HL-60/S4 treated with phorbol 12-myristate 13-acetate at 8.2 ng/mL for 4 days and 3 days (cell line): ENCODE results near the gene SLC22A3.

Experiments used
- in situ Hi-C: fragments of 300-500 bp; cut with MboI; formaldehyde crosslinking; loops from 2 replicates; pipeline ENCODE4 v1.15.0; 2022; ENCODE audit warnings: low sequenced_read_pairs

SLC22A3 gene

DNA sequence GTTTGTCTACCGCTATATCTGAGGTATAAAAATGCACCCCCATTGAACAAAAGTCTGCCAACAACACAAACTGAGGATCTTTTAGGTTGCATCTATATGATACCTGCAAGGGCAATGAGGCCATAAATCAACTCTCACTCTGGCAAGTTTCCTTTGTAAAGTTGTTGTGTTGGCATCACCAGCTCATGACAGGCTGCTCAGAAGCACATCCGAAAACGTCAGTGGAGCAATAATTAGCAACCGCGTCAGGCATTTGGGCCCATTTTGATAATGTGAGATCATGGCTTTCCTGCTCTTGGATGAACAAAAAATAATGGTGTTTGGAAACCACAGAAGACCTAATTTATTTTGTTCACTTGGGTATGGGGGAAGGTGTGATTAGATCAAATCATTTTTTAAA lies 12.0 kb upstream of the SLC22A3 start:
- in situ Hi-C loops = no loop called here

DNA sequence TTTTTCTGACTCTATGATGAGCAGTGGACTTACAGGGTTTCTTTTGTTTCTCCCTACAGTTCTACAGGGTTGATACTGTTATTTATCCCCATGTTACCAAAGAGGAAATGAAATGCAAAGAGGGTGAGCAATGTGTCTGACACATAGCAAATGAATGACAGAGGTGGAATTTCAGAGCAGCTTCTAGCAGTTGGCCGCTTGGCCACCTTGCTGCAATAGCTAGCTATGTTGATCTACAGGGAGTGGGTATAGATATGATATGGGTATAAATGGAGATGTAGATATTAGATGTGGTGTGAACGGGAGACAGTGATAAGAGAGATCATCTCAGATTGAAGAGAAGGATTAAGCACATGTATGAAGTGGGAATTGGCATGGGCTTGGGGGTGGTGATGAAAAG lies 10.9 kb upstream of the SLC22A3 start:
- in situ Hi-C loops = no loop called here

DNA sequence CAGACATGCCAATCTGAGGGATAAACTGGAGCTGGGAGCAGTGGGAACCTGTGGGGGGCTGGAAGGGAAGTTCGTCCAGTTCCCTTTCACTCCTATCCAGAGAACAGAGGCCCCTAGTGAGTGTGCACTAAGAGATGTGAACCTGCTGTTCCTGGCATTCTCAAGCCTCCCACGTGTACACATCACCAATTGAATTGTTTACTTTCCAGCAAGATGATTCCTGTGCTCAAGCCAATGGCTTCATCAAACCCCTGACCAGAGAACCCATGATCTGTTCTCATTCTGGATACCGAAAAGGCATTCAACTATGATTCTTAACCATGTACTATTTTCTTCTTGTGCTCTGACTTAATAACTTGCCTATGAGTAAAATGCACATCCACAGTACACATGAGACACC lies 10.2 kb upstream of the SLC22A3 start:
- in situ Hi-C loops = no loop called here

DNA sequence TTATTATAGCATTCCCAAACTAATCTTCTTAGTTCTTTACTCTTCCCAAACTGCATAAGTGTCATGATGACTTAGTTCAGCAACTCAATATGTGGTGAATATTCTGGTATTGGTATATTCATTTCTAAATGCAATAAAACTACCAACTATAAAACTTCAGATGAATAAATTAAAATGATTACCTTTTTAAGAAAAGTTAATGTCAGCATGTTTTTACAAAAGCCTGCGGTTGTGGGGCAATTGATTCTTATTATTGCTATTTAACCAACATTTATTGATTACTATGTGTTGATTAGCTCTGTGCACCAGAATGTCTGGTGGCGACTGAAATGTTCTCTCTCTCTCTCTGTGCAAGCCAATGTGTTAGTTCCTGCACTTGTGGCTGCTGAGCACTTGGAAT lies 5.0 kb upstream of the SLC22A3 start:
- in situ Hi-C loops = no loop called here

DNA sequence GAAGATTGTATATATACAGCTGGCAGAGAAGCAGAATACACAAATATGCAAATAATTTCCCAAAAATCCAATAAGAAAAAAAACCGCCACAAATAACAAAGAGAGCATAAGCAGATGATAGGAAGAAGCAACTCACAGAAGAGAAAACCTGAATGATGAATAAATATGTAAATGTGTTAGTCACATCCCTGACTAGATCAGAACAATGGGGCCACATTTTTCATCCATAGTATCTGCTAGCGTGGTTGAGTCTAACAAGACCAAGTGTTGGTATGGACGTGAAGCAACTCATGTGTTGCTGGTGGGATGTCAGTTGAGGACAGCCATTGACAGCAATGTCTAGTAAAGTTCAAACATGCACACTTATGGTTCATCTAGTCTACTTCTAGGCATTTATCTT lies 3.9 kb upstream of the SLC22A3 start:
- in situ Hi-C loops = no loop called here

DNA sequence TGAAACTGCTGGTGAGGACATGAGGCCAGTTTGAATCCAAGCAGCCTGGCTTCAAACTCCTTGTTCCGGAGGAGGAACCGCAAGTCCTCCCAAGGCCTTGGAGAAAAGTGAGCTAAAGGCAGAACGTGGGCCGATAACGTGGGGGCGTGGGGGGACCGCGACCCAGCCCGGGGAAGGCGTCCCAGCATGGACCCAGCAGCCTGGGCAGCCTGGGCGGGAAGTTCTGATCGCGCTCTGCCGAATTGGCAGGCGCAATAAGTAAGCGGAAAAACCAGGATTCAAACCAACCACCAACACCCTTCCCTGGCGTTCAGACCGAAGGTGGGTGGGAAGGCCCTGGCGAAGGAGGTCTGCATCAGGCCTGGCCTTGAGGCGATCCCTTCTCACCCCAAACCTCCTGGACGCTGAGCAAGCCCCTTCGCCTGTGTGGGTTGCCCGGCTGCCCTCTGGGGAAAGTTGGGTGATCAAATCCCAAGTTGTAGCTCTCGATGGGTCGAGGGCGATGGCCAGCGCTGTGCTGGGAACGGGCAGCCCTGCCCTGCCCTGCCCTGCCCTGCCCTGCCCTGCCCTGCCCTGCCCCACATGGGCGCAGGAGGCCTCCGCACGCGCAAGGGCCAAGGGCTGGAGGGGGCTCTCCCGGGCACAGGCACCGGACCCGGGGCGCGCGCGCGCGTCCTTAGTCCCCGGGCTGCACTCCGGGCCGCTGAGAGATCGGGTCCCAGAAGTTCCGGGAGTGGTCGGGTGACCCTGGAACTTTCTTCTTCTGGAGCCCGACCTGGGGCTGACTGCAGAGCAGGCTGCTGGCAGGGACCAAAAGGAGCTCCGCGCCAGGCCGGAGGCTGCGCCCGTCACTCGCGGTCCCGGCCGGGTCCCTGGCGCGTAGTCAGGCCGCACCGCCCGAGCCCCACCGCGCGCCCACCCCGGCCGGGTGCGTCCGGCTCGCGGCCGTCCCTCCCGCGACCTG lies 637 bp upstream of the SLC22A3 start:
- in situ Hi-C loops = no loop called here

DNA sequence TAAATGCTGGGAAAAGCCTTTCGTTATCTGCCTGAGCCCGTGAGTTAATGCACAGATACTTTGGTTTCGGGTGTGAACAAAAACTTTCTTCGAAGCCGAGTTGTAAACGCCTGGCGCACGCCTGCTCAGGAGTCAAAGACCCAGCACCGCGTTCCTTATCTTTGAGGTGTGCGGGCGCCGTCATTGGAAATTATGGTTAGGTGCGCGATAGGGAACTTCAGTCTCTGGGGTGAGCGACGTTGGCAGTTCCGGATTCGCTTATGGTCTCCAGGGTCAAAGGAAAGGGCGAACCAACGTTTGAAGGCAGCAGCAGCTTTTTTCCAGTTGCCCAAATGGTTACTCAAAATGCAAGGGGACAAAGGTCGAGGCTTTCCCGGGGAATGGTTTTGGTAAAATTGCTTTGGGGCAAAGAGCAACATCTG lies 853 bp downstream of the SLC22A3 start:
- in situ Hi-C loops = no loop called here

DNA sequence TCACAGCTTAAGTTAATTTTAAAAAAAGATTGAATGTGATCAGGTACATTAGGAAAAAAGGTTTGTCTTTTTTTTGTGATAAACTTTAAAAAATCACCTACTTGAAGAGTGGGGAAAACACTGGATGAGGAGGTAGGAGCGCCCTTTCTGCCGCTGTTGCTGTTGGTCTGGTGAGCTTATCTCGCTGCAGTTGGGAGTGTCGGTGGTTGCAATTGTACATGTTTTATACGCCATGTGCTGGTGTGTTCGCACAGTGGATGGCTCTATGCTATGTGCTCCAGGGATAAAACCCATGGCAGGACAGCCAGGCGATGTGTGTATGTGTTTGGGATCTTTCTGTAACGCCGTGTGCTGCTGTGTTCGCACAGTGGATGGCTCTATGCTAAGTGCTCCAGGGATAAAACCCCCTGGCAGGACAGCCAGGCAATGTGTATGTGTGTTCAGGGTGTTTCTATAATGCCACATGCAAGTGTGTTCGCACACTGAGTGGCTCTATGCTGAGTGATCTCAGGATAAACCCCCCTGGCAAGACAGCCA lies 1.7 kb downstream of the SLC22A3 start:
- in situ Hi-C loops = no loop called here

DNA sequence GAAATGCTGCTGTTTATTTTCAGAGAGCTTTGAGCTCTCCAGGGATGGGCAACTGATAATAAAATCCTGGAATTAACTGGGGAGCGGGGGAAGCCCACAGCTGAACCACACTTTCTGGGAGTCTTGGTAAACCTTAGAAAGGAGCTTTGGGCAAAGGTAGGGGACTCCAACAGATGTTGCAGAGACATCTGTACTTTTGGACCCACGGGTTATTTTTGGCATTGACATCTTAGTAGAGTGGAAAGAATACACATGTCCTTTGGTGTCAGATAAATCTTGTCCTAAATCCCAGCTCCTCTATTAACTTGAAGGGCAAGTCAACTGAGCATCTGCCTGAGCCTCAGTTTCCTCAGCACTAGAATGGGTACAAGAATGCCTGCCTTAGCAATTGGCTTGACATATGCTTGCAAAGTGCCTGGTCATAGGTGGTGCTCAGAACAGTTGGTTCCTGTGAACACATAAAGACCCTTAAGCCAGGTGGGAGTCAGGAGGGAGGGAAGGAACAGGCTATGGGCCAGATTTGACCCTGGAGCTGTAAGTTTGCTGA lies 5.8 kb downstream of the SLC22A3 start:
- in situ Hi-C loops = no loop called here

DNA sequence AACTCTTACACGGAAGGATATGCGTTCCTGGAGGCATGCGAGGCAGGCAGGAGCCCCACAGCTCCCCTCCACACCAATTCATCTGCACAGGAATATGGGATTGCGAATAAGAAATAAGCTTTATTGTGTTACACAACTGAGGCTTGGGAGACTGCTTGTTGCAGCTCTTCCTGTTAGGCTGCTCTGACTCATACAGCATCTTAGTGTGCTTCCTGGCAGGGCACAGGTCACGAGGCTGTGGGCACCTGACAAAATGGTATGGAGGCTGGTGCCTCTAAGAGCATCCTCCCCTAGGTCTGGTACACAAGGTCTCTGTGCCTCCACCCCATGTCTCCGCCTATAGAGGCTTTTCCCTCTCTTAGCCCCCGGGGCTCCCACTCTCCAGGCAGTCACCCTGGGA lies 6.8 kb downstream of the SLC22A3 start:
- in situ Hi-C loops = no loop called here

DNA sequence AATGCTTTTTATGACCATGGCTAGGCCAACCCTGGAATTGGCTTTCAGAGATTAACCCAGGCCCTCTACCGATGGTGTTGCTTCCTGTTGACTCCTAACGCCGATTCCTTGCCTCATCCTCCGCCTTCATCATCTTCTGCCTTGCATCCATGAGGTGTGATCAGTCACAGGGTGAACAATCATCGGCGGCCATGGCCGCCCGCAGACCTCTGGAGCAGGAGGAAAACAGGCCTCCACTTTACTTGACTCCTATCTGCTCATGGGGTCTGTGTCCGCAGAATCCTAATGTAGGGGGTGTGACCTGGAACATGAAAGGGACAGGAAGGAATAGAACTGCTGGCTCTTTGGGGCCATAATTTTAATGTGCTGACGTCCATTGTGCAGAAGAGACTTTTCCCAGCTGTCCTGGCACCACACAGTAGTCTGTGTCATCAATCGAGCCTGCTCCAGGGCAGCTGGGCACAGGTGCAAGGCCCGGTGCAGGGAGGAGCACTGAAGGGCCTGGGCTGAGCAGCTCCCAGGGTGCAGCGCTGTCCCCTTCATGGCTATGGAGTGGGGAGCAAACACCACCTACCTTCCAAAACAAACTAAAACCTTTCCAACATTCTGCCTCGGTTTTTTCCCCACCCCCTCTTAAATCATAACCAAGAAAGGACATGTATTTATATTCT lies 8.0 kb downstream of the SLC22A3 start:
- in situ Hi-C loops = no loop called here

DNA sequence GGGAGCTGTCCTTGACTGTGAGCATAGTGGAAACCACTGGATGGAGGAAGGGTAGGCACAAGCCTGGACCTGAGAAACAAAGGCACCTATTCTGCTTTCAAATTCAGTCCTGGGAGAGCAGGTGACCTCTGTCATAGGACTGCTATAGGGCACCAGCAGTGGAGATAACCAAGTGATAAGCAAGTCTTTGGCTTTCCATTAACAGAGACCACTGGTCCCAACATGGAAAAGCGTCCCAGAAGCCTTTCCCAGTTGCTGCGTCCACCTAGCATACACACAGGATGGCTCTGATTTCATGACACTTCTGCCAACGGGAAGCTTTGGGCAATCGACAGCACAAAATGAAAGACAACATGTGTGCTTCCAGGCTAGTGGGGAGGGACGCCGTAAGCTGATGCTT lies 8.9 kb downstream of the SLC22A3 start:
- in situ Hi-C loops = no loop called here

DNA sequence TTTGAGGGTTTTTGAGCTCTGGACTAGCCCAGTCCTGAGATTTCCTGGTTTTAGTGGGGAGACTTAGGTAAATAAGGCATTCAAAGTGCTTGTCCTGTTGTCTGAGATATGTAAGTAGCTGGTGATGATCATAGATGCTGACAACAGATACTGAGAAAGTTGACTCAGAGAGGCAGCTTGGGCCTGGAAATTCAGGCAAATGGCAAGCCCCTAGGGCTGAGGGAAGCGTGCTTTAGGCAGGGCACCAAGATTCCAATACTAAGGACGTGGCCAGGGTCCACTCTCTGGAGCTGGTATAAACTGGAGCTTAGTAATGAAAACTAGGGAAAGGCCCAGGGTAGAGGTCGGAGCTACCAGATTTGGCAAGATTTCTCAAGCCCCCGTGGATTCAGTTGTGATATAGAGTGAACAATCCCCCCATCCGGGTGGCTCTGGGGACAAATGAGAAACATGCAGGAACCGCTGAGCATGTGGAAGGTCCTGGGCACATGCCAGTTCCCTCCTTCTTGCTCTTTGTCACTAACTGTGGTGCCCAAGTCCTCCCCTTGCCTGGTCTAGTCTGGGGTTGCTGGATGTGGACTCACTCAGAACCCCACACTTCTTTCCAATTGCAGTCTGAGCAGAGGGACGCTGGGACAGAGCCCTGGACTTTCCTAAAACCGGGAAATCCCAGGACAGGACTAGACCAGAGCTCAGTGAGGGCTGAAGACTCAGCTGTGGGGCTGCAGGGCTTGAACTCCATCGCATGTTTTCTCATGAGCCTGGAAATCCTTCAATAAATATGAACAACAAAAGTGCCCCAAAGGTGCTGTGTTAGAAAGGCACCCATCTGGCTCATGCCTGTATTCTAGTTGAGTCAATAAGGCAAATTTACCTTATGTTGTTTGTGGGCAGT lies 10.3 kb downstream of the SLC22A3 start:
- in situ Hi-C loops = no loop called here

DNA sequence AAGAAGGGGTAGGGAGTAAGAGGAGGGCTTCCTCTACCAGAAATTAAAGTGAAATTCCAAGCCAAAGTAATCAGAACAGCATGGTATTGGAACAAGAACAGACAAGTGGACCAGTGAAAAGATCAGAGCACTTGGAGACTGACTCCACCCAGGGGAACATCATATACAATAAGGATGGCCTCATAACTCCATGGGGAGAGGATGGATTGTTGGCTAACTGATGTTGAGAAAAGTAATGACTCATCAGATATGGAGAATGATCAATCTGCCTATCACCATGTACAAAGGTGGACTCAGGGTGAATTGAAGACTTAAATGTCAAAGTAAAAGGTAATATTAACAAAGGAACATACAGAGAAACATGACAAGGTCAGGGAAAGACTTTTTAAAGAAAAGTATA lies 12.8 kb downstream of the SLC22A3 start:
- in situ Hi-C loops = no loop called here

DNA sequence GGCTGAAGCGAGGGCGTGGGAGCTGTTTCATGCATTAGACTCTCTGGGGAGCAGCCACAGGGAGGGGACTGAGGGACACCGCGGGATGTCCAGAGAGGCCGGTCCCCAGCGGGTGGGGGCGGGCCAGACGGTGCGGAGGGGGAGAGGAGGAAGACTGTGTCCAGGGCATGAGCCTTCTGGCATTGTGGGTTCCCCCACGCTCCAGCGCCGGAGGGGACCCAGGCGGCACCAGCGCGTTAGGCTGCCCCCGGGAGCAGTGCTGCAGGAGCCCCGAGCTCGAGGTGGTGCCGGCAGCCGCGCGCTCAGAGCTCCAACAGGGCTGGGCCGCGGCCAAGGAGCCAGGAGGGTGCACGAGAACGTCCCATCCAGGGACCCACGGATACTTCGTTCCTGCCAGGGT lies 14.4 kb downstream of the SLC22A3 start:
- in situ Hi-C loops = no loop called here

DNA sequence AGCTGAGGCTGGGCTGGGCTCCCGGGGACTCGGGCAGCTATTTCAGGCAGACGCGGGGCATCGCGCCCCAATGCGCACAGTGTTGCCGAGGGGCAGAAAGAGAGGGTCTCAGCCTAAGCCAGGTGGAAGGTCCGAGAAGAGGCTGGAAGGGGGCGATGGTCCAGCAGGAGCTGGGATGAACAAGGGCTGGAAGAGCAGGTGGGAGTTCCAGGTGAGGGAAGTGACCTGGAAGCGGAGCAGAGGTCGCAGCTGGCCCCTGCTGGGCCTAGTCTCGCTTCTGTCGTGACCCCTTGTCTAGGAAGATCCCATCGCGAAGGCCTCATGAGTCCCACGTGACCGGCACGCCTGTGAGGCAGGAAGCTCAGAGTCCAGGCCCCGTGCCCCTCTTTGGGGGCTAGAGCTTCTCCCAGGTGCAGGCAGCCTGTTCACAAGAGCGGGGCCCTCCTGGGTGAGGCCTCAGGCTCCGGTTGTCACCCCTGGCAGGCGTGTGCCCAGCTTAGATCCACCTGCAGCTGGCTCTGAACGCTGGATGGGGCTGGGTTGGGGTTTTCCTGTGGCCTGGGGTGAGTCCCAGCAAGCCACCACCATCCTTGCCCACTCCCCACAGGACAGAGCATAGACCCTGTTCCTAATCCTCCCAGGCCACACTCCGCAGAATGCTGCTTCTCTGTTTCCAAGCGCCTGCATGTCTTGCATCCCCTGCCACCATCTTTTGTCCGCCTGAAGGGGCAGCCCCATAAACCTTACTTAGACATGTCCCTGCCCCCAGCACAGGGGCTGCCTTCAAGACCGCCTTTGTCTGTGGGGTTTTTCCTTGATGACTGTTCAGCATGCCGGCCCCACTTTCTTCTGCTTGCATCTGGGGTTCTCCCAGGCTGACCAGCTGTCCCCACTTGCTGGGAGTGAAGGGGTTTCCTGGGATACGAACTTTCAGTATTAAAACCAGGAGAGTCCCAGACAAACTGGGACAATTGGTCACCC lies 15.1 kb downstream of the SLC22A3 start:
- in situ Hi-C loops = no loop called here

DNA sequence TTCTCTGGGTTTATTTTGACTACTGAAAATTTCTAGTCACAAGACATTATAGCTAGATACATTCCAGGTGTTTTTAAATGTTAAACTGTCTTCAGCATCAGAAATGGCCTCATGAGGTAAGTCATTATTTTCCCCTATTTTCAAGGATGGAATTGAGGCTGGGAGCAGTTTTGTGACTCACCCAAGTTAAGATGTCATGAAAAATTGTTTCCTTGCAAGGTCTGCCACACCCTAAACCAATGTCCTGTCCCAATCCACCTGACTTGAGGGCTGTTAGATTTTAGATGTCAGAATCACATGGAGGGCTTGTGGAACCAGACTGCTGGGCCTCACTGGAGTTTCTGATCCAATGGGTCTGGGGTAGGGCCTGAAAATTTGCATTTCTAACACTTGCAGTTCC lies 16.9 kb downstream of the SLC22A3 start:
- in situ Hi-C loops = no loop called here

DNA sequence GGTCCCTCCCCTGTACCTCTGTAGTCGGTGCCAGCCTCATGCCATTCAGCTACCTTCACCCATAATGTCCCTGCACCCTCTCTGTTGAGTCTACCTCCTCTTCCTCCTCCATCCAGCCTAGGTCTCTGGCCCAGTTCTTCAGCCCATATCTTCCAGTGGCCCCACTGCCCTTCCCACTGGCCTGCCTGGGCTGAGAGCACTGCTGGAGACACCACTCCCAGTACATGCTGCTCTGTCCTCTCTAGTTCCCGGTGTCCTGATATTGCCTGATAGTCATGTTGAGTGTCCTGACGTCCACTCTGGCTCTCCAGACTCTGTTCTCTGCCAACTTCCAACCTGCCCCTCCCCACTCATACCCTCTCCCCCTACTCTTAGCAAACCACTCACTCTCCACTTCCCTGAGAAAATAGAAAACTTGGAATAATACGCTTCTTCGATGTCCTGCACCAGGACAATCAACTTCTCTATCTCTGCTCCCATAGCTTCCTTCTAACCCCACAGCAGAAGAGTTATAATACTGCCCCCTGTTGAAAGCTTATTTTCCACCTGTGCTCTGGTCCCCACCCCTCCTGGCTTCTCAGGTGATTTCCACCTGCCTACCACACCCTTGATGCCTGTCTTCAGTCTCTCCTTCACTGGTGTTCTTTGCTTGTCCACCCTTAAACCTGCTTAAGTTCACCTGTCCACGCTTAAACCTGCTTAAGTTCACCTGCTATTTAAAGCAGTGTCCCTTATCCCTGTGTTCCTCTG lies 19.8 kb downstream of the SLC22A3 start:
- in situ Hi-C loops = no loop called here

DNA sequence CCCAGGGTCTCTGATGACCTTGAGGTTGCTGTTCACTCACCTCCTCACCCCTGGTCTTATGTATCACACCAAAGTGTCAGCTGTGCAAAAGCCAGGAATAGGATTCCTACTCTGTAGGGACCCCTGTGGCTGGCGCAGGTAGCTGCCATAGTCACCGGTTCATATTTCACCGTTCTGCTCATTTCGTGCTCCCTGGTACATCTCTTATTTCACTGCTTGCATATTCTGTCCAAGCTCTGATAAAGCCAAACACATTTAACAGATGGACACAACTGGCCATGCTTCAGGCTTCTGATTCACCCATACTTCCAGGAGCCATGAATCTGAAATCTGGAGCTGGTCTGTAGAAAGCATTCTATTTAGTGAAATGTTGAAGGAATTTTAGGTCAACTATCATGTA lies 20.5 kb downstream of the SLC22A3 start:
- in situ Hi-C loops = no loop called here
